ENCODE measurements around the gene PEX7. TPM values are rescaled to one million over a fixed set of nuclear protein-coding genes. Genes with fewer than 3 reads are reported as not detected.

PEX7 gene
- total and polyA plus RNA-seq, 12 donors: 2.9 to 20.6 (median 15.5) TPM

- Histone ChIP-seq H3K9me3 (no peaks in the 10 kb centered on the region), H3K4me1 (peaks cover 0 to 2% (median 0%) of the 10 kb centered on the region in 9 donors), H3K27ac (no peak overlapping the region), H3K36me3 (peaks cover 0 to 46% (median 0%) of the 10 kb centered on the region in 9 donors), H3K4me3 (no peak overlapping the region), H3K27me3 (peaks cover 0 to 27% (median 17%) of the 10 kb centered on the region in 7 donors)
- 100% methylated on average over 1 of the region's 1 CpG for WGBS, 2 donors
- TF ChIP-seq CTCF (IDR thresholded peaks at IDR 0.05): no peak
- no peak for ATAC-seq
- intact Hi-C loops (cut with DNase I): no loop called here
- DNase-seq: no peak
These were observed 92.6 kb downstream of the PEX7 start for GRCh38 chr6:136914947-136915346.

GRCh38 chr6:136918706-136919105 is 96.3 kb downstream of the PEX7 start:
- Histone ChIP-seq H3K27ac (no peak overlapping the region), H3K9me3 (no peaks in the 10 kb centered on the region), H3K36me3 (peaks cover 0 to 34% (median 0%) of the 10 kb centered on the region in 9 donors), H3K4me1 (peaks cover 0 to 38% (median 33%) of the 10 kb centered on the region in 9 donors), H3K4me3 (no peak overlapping the region), H3K27me3 (peaks cover 16 to 64% (median 54%) of the 10 kb centered on the region in 7 donors)
- TF ChIP-seq CTCF (IDR thresholded peaks at IDR 0.05): no peak
- intact Hi-C loops (cut with DNase I): no loop called here
- ATAC-seq (no peak), DNase-seq (no peak)
- WGBS, 2 donors: 84 to 86% methylated on average over 3 of the region's 3 CpGs

- peaks cover 0 to 19% (median 0%) of the 10 kb centered on the region in 9 donors for H3K36me3 ChIP-seq
- no peak overlapping the region for H3K27ac ChIP-seq
- 35 to 55% methylated on average over 6 of the region's 6 CpGs for WGBS, 2 donors
- ATAC-seq (no peak), DNase-seq (no peak)
- peaks cover 0 to 38% (median 33%) of the 10 kb centered on the region in 9 donors for H3K4me1 ChIP-seq
- TF ChIP-seq CTCF (IDR thresholded peaks at IDR 0.05): no peak
- H3K27me3 ChIP-seq: peaks cover 16 to 72% (median 57%) of the 10 kb centered on the region in 7 donors
- H3K9me3 ChIP-seq: no peaks in the 10 kb centered on the region
- intact Hi-C loops (cut with DNase I): no loop called here
- H3K4me3 ChIP-seq: peak overlapping the region in 4 of 10 donors; percentile 55 to 59 (median 57)
These were observed 97.8 kb downstream of the PEX7 start for GRCh38 chr6:136920216-136920615.

- Histone ChIP-seq H3K4me3 (peak overlapping the region; percentile 36 to 59 (median 52)), H3K9me3 (no peaks in the 10 kb centered on the region), H3K4me1 (peaks cover 0 to 38% (median 33%) of the 10 kb centered on the region in 9 donors), H3K36me3 (peaks cover 0 to 13% (median 0%) of the 10 kb centered on the region in 9 donors), H3K27me3 (peaks cover 16 to 78% (median 57%) of the 10 kb centered on the region in 7 donors), H3K27ac (no peak overlapping the region)
- TF ChIP-seq CTCF (IDR thresholded peaks at IDR 0.05): no peak
- intact Hi-C loops (cut with DNase I): no loop called here
- ATAC-seq (peak in 5 of 8 donors; percentile 13 to 34 (median 26)), DNase-seq (peak in 1 of 2 donors; percentile 11)
- whole genome bisulfite sequencing, 2 donors: 3 to 4% methylated on average over 37 of the region's 37 CpGs
These were observed 98.4 kb downstream of the PEX7 start for GRCh38 chr6:136920671-136921380.

Measured in heart right ventricle (tissue), 16 donors.